OCI-LY1 (cell line): Measurements from ENCODE around the gene ZNF460.

ENCODE experiments used
- H2AFZ ChIP-seq: fragments of 200-600 bp; sonication (generic), shearing (Covaris generic); 2 replicates; pipeline ENCODE4 v1.6.0; 2014; ENCODE audit warnings: antibody characterized with exemption, mild to moderate bottlenecking, low read length
- H3F3A ChIP-seq: fragments of 200-600 bp; sonication (generic), shearing (Covaris generic); 2 replicates; pipeline ENCODE4 v1.6.0; 2014; ENCODE audit warnings: mild to moderate bottlenecking, antibody characterized with exemption, low read length, moderate library complexity; ENCODE audit not compliant: insufficient read depth
- H3K27ac ChIP-seq: fragments of 200-600 bp; sonication (generic); 2 replicates; pipeline ENCODE4 v1.5.1; 2014; ENCODE audit warnings: low read length, mixed run types, mild to moderate bottlenecking, low read depth; ENCODE audit not compliant: poor library complexity, severe bottlenecking
- H3K27me3 ChIP-seq: fragments of 200-600 bp; sonication (generic); 2 replicates; pipeline ENCODE4 v1.6.0; 2014; ENCODE audit warnings: antibody characterized with exemption, mild to moderate bottlenecking, low read length, moderate library complexity; ENCODE audit not compliant: insufficient read depth
- H3K36me3 ChIP-seq: fragments of 200-600 bp; sonication (generic); 2 replicates; pipeline ENCODE4 v1.6.1; 2014; ENCODE audit warnings: mild to moderate bottlenecking, antibody characterized with exemption, low read length, moderate library complexity, mixed read lengths; ENCODE audit not compliant: insufficient read depth
- H3K4me1 ChIP-seq: fragments of 200-600 bp; sonication (generic); 2 replicates; pipeline ENCODE4 v1.5.1; 2014; ENCODE audit warnings: mild to moderate bottlenecking, low read length, moderate library complexity; ENCODE audit not compliant: insufficient read depth, severe bottlenecking
- H3K4me2 ChIP-seq: fragments of 200-600 bp; sonication (generic), shearing (Covaris generic); 2 replicates; pipeline ENCODE4 v1.6.1; 2014; ENCODE audit warnings: low read length
- H3K4me3 ChIP-seq: fragments of 200-600 bp; sonication (generic); 2 replicates; pipeline ENCODE4 v1.5.1; 2014; ENCODE audit warnings: low read length, low read depth, mild to moderate bottlenecking, mixed read lengths; ENCODE audit not compliant: poor library complexity, severe bottlenecking
- H3K79me2 ChIP-seq: fragments of 200-600 bp; shearing (Covaris generic); 2 replicates; pipeline ENCODE4 v1.6.1; 2016; ENCODE audit warnings: mixed run types, low read length, mixed read lengths; ENCODE audit not compliant: insufficient read depth
- H3K9ac ChIP-seq: fragments of 200-600 bp; sonication (generic), shearing (Covaris generic); 2 replicates; pipeline ENCODE4 v1.6.1; 2014; ENCODE audit warnings: mild to moderate bottlenecking, low read length, mixed read lengths
- H3K9me2 ChIP-seq: fragments of 200-600 bp; sonication (generic), shearing (Covaris generic); 2 replicates; pipeline ENCODE4 v1.6.1; 2014; ENCODE audit warnings: low read depth, mild to moderate bottlenecking, low read length, mixed read lengths
- H3K9me3 ChIP-seq: fragments of 200-600 bp; shearing (Covaris generic); 2 replicates; pipeline ENCODE4 v1.6.1; 2014; ENCODE audit warnings: low read length, mixed read lengths
- H4K20me1 ChIP-seq: fragments of 200-600 bp; sonication (generic), shearing (Covaris generic); 2 replicates; pipeline ENCODE4 v1.6.0; 2016; ENCODE audit warnings: mild to moderate bottlenecking, low read length; ENCODE audit not compliant: insufficient read depth
- CTCF ChIP-seq: fragments of 200-600 bp; sonication (generic), shearing (Covaris generic); IDR thresholded peaks from 2 replicates; pipeline ENCODE4 v1.5.1; 2017; ENCODE audit warnings: mild to moderate bottlenecking, antibody characterized with exemption, low read length, moderate library complexity, mixed read lengths
- EZH2 ChIP-seq: fragments of 200-600 bp; sonication (generic), shearing (Covaris generic); IDR thresholded peaks from 2 replicates; pipeline ENCODE4 v1.8.0; 2017; ENCODE audit warnings: borderline replicate concordance, mixed run types, mild to moderate bottlenecking, antibody characterized with exemption, low read length, moderate library complexity, mixed read lengths

ZNF460 gene

GRCh38 chr19:57320180-57321084 lies 40.1 kb downstream of the ZNF460 start, which contains the start of gene ZNF543:
Gene ZNF543, plus strand, starts transcription at chr19:57320472. Its CDS starts 382 bp downstream, at chr19:57320854.
- Histone ChIP-seq H3K79me2 (peaks cover 23% of the 10 kb centered on the region), H3K27ac (peak within 1 kb of the TSS; percentile 34), H3K27me3 (no peaks in the 10 kb centered on the region), H3K4me2 (peak within 1 kb of the TSS; percentile 81), H3K4me1 (peaks cover 24% of the 10 kb centered on the region), H3K9me3 (no peaks in the 10 kb centered on the region), H3K4me3 (peak within 1 kb of the TSS; percentile 82), H3K36me3 (peaks cover 22% of the 10 kb centered on the region), H2AFZ (0 out of 2 replicates have a peak within 1 kb of the TSS, but pooled peaks have one; percentile 3), H3F3A (no peaks in the 10 kb centered on the region), H4K20me1 (no peaks in the 10 kb centered on the region), H3K9me2 (no peaks in the 10 kb centered on the region), H3K9ac (peak within 1 kb of the TSS; percentile 90)
- TF ChIP-seq EZH2: no peak
- no peak for TF ChIP-seq CTCF

- Histone ChIP-seq H3K9ac (peak overlapping the region; percentile 90), H3K27me3 (no peaks in the 10 kb centered on the region), H3K9me2 (no peaks in the 10 kb centered on the region), H3F3A (no peaks in the 10 kb centered on the region), H3K36me3 (peaks cover 28% of the 10 kb centered on the region), H3K9me3 (no peaks in the 10 kb centered on the region), H3K4me3 (peak overlapping the region; percentile 82), H2AFZ (no peak overlapping the region), H4K20me1 (no peaks in the 10 kb centered on the region), H3K4me1 (peaks cover 24% of the 10 kb centered on the region), H3K4me2 (peak overlapping the region; percentile 81), H3K27ac (no peak overlapping the region), H3K79me2 (peaks cover 23% of the 10 kb centered on the region)
- no peak for TF ChIP-seq CTCF
- no peak for TF ChIP-seq EZH2
Measured at GRCh38 chr19:57321116-57321515, 40.8 kb downstream of the ZNF460 start.

DNA sequence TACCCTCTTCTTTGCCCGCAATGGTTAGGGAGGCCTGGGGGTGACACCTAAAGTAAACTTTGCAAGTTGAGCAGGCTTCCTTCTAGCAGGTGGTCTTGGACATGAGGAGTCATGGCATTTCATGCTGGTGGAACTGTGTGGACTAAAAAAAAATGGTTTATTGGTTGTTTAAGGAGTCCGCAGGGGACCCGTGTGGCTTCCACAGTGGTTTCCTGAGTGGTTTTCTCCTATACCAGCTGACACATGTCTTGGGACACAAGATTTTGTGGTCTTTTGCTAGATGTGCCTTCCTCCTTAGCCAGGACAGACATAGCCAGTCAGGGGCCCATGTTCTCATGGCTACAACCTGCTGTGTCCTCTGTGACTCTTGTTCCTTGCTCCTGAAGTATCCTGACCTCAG lies 41.5 kb downstream of the ZNF460 start:
- Histone ChIP-seq H3K79me2 (peaks cover 23% of the 10 kb centered on the region), H3F3A (no peaks in the 10 kb centered on the region), H3K4me2 (peak overlapping the region; percentile 81), H2AFZ (no peak overlapping the region), H3K27me3 (no peaks in the 10 kb centered on the region), H3K9me3 (no peaks in the 10 kb centered on the region), H3K27ac (no peak overlapping the region), H3K9ac (peak overlapping the region; percentile 90), H4K20me1 (no peaks in the 10 kb centered on the region), H3K4me1 (peaks cover 24% of the 10 kb centered on the region), H3K4me3 (peak overlapping the region; percentile 82), H3K36me3 (peaks cover 35% of the 10 kb centered on the region), H3K9me2 (no peaks in the 10 kb centered on the region)
- TF ChIP-seq EZH2 (no peak), CTCF (no peak)
